Measurements from ENCODE around the gene C17orf100.
"Not testable (repeated sequence)": the region's sequence is repeated elsewhere in the genome, so short reads cannot be mapped to it uniquely, and the experiment has no call there.

Gene C17orf100

DNA sequence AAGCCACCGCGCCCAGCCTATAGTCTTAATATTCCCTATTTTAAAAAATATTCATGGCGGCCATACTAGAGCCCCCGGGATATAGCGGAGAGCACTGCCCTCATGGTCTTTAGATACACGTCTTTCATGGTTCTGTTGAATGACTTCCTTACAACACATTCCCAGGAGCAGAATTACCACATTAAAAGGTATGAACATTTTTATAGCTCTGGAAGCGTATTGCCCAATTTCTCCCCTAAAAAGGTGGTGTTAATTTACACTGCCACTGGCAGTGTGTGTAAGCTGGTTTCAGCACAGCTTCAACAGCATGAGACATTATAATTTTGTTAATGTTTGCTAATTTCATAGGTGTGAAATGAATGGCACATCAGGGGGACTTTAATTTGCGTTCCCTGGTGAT lies 19.0 kb downstream of the C17orf100 start:
- no peak for DNase-seq

DNA sequence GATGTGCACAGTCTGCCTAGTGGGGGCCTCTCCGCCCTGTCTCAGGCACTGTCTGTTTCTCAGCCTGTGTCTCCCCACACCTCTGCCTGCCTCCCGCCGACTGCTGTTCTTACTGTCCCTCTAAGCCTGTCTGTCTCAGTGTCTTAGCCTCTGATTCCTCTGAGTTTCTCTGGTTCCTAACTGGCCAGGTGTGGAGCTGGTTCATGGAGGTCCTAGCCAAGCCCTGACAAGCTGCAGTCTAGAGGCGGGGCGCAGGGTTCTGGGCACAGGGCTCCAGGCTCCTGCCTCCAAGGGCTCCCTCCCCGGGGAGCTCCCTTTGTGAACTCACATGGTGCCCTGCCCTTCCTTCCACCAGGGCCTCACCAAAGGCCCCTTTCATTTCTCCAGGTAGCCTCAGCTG lies 19.4 kb downstream of the C17orf100 start:
- no peak for DNase-seq

GRCh38 chr17:6671431-6671830 lies 19.9 kb downstream of the C17orf100 start:
- DNase-seq, result no peak

- no peak for DNase-seq
These were observed 23.0 kb downstream of the C17orf100 start for GRCh38 chr17:6674586-6674985.

DNA sequence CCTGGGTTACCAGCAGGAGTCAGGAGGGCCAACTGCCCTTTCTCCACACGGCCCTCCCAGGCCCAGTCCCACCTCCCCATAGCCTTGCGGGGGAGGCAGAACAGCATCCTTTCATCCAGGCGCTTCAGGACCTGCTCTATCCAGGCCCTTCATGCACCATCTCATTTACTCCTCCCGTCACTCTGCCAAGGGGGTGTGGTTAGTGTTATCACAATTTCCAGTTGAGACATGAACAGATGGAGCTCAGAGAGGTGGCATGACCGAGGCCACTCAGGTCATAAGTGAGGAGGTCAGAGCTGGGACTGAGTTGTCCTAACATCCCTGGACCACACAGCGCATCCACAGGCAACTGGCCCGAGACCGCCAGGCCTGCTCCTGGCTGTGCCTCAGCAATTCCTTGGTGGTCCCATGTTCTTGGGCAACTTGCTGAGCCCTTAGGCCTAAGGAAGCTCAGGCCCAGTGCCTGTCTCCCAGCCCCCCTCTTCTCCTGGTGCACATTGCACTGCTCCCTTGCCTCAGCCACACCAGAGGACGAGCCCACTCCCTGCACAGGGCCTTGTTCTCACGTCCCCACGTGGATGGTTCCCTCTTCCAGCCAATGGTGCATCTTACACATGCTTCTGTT lies 23.8 kb downstream of the C17orf100 start:
- DNase-seq, result no peak

- no peak for DNase-seq
These were observed 25.2 kb downstream of the C17orf100 start for GRCh38 chr17:6676802-6677157.

DNA sequence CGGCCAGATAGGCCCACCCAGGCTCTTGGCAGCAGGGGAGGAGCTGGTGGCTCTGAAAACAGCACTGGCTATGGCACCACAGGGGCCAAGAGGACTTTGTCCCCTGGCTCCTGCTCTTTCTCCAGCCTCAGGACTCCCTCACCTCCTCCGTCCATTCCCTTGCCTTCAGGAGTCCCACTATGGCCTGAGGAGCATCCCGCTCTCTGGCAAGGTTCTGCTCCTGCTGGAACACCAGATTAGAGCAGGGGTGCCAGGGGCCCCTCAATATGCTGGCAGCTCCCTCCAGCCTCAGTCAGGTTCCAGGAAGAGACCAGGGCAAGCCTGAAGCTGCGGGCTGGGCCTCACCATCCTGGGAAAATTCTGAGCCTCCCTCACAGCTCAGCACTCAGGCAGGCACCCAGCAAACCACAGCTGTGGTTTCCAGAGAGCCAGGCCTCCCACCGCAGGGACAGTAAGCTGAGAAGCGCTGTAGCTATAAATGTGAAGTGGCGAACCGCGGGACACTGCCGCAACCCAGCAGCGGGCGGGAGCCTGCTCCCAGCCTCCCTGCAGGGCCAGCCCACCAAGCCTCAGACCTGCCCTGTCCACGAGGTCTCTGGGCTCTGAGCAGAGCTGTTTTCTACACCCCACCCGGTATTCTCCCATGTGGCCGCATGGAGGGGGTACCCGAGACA lies 25.7 kb downstream of the C17orf100 start:
- no peak for DNase-seq

- no peak for DNase-seq
These were observed 26.4 kb downstream of the C17orf100 start for GRCh38 chr17:6677946-6678345.

DNA sequence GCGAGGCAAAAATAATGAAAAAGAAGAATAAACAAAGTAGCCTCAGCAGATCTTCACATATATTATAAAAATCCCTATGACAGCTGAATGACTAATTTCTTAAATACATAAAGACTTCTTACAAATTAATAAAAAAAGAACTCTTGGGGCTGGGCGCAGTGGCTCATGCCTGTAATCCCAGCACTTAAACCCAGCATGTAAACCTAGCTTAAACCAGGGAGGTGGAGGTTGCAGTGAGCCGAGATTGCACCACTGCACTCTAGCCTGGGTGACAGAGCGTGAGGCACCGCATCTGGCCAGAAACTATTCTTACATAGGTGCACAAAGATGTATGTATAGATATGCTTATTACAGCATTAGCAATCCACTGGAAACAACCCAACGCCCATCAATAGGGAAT lies 27.7 kb downstream of the C17orf100 start:
- no peak for DNase-seq

DNA sequence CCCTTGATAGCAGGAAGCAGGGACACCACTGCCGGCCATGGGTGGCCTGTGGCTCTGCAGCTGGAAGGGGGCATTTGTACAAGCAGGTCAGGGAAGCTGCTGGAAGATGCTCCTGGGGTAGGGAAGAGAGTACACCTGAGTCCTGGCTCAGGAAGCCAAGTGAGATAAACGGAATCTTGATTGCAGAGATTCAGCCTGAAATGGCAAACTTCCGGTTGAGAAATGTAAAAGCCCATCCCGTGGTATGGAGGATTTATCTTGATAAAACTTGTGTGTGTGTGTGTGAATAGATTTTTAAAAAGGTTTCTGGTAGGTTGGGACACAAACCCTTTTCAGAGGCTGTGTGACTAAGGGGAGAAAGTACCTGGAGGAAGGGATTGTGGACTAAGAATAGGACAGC lies 29.6 kb downstream of the C17orf100 start:
- DNase-seq, result no peak

- no peak for DNase-seq
These were observed 30.1 kb downstream of the C17orf100 start for GRCh38 chr17:6681671-6682070.

- DNase-seq, result no peak
These were observed 30.8 kb downstream of the C17orf100 start for GRCh38 chr17:6682339-6682738.

DNA sequence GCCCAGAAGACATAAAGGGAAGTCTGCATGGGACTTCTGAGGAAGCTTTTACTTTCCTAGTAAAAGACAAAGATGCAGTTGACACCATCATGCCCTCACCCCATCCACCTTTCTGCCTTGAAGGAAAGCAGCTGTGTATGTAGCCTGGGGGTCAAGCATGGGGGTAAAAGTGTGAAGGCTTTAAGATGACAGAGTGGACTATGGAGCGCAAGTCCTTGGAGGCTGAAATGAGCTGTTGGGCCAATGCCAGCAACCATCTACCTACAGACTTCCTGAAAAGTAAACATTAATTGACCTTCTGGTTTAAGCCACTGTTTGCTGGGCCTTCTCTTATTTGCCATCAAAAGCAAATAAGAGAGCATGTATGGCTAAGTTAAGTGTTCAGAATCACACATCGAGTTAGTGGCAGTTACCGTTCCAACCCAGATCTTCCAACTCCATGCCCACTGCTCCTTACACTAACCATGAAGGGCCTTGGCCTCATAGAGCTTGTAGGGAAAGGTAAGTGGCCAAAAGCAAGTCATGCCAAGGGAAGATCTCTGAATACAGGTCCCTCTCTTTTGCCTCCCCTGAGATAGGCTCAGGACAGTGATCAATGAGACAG lies 31.6 kb downstream of the C17orf100 start:
- no peak for DNase-seq

- no peak for DNase-seq
These were observed 32.3 kb downstream of the C17orf100 start for GRCh38 chr17:6683730-6684459.

DNA sequence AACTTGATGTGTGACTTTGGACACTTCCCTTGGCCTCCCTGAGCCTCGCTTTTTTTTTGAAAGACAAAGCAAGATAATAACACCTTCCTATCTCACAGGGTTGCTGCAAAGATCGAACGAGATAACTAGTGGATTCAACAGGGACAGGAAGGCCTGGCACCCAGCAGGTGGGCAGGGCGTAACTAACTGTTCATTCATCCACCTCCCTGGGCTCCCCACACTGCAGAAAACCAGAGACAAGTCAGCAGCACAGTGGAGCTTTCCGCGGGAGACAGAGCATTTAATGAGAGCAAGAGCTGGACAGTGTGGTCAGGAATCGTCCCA lies 32.9 kb downstream of the C17orf100 start:
- DNase-seq, result no peak

DNA sequence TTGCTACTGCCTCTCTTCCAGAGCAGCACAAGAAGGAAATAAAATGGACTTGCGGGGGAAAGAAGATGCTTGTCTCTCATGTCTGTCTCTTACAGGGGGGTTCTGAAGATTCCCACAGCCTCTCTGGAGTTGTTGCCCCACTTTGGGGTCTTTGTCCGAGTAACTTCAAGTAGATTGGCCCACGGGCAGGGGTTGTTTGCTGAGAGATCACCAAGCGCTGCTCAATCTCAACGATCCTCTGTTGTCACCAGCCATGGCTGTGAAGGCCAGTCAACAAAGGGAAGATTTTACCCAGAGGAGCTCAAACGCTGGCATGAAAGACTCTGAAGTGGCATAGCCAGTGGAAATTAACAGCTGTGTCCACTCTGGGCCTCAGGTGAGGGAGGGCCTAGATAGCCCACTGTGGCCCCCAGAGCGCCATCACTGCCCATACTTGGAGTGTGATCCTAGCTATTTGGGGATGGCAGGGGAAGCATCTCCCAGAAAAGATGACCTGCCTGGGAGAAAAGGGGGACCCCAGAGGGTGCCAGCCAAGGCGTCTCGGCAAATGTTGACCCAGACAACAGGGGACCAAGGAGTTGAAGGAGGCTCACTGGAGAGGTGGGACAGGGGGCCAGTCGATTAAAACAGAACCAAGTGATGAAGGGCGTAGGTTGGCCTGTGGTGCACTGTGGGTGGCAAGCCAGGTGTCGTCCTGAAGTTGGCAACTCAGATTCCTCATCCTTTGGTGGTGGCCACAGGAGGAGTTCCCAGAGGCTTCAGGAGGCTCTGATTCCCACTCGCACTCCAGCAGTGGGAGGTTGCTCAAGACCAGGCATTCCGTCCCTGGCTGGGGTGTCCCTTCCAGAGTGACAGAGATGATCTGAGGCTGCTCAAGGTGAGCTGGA lies 33.6 kb downstream of the C17orf100 start:
- no peak for DNase-seq

GRCh38 chr17:6686026-6686425 lies 34.5 kb downstream of the C17orf100 start:
- DNase-seq, result no peak

- DNase-seq, result no peak
These were observed 37.4 kb downstream of the C17orf100 start for GRCh38 chr17:6688944-6689343.

GRCh38 chr17:6690641-6691040 lies 39.1 kb downstream of the C17orf100 start:
- DNase-seq, result no peak

DNA sequence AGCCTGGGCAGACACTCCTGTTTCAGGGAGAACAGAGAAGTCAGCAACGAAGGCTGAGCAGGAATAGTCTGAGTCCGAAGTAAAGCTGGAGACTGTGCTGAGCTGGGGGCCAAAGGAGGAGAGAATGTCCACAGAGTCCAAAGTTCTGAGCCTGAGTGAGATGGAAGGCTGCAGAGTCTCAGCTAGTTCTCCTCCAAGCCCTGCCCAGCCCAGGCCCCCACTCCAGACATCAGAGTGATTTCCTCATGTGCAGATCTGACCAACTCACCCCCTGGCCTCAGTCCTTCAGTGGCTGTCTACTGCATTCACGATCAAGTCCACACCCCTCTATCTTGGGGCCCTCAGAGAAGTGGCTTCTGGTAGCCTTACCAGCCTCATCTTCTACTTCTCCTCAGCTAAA lies 40.0 kb downstream of the C17orf100 start:
- no peak for DNase-seq

DNA sequence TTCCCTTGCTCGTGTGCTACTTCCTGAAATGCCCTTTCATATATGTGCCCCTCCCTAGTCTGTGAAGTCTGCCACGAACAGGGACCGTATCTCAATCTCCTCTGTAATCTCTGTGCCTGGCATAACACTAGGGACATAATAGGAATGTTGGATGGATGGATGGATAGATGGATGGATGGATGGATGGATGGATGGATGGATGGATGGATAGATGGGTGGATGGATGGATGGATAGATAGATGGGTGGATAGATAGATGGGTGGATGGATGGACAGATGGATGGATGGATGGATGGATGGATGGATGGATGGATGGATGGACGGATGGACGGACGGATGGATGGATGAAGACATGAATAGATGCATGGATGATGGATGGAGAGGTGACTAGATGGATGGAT lies 40.4 kb downstream of the C17orf100 start:
- not testable (repeated sequence) for DNase-seq

- DNase-seq, result no peak
These were observed 43.5 kb downstream of the C17orf100 start for GRCh38 chr17:6695051-6695450.

DNA sequence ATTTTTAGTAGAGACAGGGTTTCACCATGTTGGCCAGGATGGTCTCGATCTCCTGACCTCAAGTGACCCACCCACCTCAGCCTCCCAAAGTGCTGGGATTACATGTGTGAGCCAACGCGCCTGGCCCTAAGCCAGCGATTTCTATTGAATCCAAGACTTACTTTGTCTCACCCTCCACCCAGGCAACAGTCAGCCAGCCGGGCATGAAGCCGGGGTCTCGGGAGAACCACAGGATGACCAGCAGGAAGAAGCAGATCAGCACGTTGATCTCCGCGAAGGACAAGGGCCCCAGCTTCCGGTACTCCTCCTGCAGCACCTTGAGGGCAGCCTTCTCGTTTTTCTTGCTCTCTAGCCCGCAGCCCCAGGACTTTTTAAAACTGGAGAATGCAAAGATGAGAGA lies 44.0 kb downstream of the C17orf100 start:
- DNase-seq, result no peak

Data from eye (tissue), 1 donor.